Esophagus muscularis mucosa (tissue), 3 donors: ENCODE data around the gene ZNF407.

Source experiments
- POLR2AphosphoS5 ChIP-seq, 2 donors: sonication (generic); formaldehyde crosslinking; IDR thresholded peaks; one replicate each; pipeline ENCODE4 v1.6.1; 2017; ENCODE audit warnings: antibody characterized with exemption in 2 of 2
- TF ChIP-seq, protein P1 (sequence below), 3 experiments: fragments of 200-600 bp in 2 of 3; fragments of 450-650 bp in 1 of 3; sonication (generic) in 2 of 3; IDR thresholded peaks; one replicate each; pipeline ENCODE4 v1.5.1; 2017 to 2019; ENCODE audit warnings: antibody characterized with exemption in 3 of 3, mild to moderate bottlenecking in 2 of 3, moderate library complexity in 1 of 3

DNA sequence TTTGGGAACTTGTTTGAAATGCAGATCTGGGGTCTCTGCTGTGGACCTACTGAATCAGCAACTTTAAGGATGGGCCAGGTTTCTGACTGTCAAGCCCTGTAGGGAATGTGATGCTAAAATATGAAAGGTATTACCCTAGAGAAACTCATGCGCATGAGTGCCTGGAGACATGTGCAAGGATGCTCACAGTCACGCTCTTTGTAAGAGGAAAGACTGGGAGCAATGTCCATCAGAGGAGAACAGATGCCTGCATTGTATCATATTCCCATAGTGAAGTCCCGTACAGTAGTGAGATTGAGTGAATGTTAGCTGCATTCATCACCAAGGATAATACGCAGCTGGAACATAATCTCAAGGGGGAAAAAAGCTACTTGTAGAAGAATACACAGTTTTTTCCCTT, 14.1 kb downstream of the ZNF407 start:
- TF ChIP-seq, protein P1, sequence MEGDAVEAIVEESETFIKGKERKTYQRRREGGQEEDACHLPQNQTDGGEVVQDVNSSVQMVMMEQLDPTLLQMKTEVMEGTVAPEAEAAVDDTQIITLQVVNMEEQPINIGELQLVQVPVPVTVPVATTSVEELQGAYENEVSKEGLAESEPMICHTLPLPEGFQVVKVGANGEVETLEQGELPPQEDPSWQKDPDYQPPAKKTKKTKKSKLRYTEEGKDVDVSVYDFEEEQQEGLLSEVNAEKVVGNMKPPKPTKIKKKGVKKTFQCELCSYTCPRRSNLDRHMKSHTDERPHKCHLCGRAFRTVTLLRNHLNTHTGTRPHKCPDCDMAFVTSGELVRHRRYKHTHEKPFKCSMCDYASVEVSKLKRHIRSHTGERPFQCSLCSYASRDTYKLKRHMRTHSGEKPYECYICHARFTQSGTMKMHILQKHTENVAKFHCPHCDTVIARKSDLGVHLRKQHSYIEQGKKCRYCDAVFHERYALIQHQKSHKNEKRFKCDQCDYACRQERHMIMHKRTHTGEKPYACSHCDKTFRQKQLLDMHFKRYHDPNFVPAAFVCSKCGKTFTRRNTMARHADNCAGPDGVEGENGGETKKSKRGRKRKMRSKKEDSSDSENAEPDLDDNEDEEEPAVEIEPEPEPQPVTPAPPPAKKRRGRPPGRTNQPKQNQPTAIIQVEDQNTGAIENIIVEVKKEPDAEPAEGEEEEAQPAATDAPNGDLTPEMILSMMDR (IDR thresholded peaks at IDR 0.05), result no peak
- no peak for TF ChIP-seq POLR2AphosphoS5 (IDR thresholded peaks at IDR 0.05)
